Endothelial cell of umbilical vein (primary cell): ENCODE results near the gene RASSF10. TPM values are rescaled to one million over a fixed set of nuclear protein-coding genes. Genes with fewer than 3 reads are reported as not detected.

Experiments used
- BruUV-seq: library from RNA; stranded (reverse); fragments of 400-500 nt; replicated peaks from 2 replicates; lab custom pipeline; 2021; lab: Mats Ljungman, UMichigan
- CTCF ChIA-PET: fragments of 300-600, 350-600 bp; sonication (Branson Sonifier 250); formaldehyde crosslinking; loops from one replicate; lab custom pipeline; 2021; ENCODE audit warnings: antibody characterized with exemption, inconsistent platforms; lab: Charles Lee
- POLR2A ChIA-PET: fragments of 300-600, 350-600 bp; sonication (Branson Sonifier 250); formaldehyde crosslinking; loops from one replicate; lab custom pipeline; 2021; ENCODE audit warnings: antibody characterized with exemption, inconsistent platforms; lab: Charles Lee
- DNase-seq: peaks from one replicate; pipeline ENCODE4 v3.0.0-alpha.2; 2011; ENCODE audit warnings: low read depth, low spot score
- FAIRE-seq: peaks from 2 replicates; lab custom pipeline; 2011; peaks lifted over from hg19 to GRCh38; lab: Jason Lieb, UNC
- H2AFZ ChIP-seq: 2 replicates; pipeline ENCODE4 v1.6.0; 2012; ENCODE audit warnings: low read depth, low read length, control low read depth, inconsistent platforms
- H3K27ac ChIP-seq: 2 replicates; pipeline ENCODE4 v1.5.1; 2011; ENCODE audit warnings: low read depth, mild to moderate bottlenecking, control low read depth, low read length, moderate library complexity; ENCODE audit not compliant: insufficient read depth
- H3K27me3 ChIP-seq, 2 experiments: 2 replicates each; pipeline versions ENCODE4 v1.6.0 to v1.6.1; 2011; ENCODE audit warnings: low read length in 2 of 2, mixed read lengths in 1 of 2; ENCODE audit not compliant: control insufficient read depth in 2 of 2, insufficient read depth in 2 of 2
- H3K36me3 ChIP-seq, 2 experiments: 2 replicates in 1 of 2; 3 replicates in 1 of 2; pipeline ENCODE4 v1.5.1; 2011; ENCODE audit warnings: low read length in 2 of 2, mild to moderate bottlenecking in 1 of 2, moderate library complexity in 1 of 2; ENCODE audit not compliant: control insufficient read depth in 2 of 2, insufficient read depth in 2 of 2; ENCODE audit errors: extremely low read depth in 1 of 2
- H3K4me1 ChIP-seq: 3 replicates; pipeline ENCODE4 v1.5.1; 2011; ENCODE audit warnings: mild to moderate bottlenecking, low read length; ENCODE audit not compliant: control insufficient read depth, insufficient read depth; ENCODE audit errors: extremely low read depth
- H3K4me2 ChIP-seq: 2 replicates; pipeline ENCODE4 v1.6.1; 2011; ENCODE audit warnings: low read length, control low read depth, mixed read lengths; ENCODE audit not compliant: insufficient read depth
- H3K4me3 ChIP-seq, 3 experiments: fragments of 200-600 bp in 1 of 3; sonication (generic), shearing (Covaris generic) in 1 of 3; replicated peaks in 1 of 3; 2 replicates each; pipeline ENCODE4 v1.5.1; 2011 to 2016; ENCODE audit warnings: control low read depth in 3 of 3, low read length in 3 of 3, mild to moderate bottlenecking in 2 of 3, inconsistent platforms in 1 of 3, low read depth in 1 of 3, moderate library complexity in 1 of 3; ENCODE audit not compliant: insufficient read depth in 1 of 3
- H3K79me2 ChIP-seq: 2 replicates; pipeline ENCODE4 v1.6.0; 2012; ENCODE audit warnings: low read length, inconsistent platforms; ENCODE audit not compliant: control insufficient read depth, insufficient read depth
- H3K9ac ChIP-seq: replicated peaks from 2 replicates; pipeline ENCODE3; 2011; ENCODE audit warnings: low read length, control low read depth; ENCODE audit not compliant: insufficient read depth; ENCODE audit errors: extremely low read depth
- H3K9me1 ChIP-seq: replicated peaks from 3 replicates; pipeline ENCODE4 v1.6.0; 2011; ENCODE audit warnings: mild to moderate bottlenecking, low read length; ENCODE audit not compliant: control insufficient read depth, insufficient read depth; ENCODE audit errors: extremely low read depth
- H3K9me3 ChIP-seq: replicated peaks from 2 replicates; pipeline ENCODE4 v1.5.1; 2012; ENCODE audit warnings: low read length, inconsistent platforms; ENCODE audit not compliant: control insufficient read depth, insufficient read depth
- H4K20me1 ChIP-seq: replicated peaks from 2 replicates; pipeline ENCODE3; 2011; ENCODE audit warnings: mild to moderate bottlenecking, low read length; ENCODE audit not compliant: control insufficient read depth, insufficient read depth; ENCODE audit errors: extremely low read depth
- CTCF ChIP-seq, 2 donors: IDR thresholded peaks; 1 replicate in 1 of 2; 2 replicates in 1 of 2; pipeline ENCODE4 v1.5.1; 2011; ENCODE audit warnings: low read length in 2 of 2, mild to moderate bottlenecking in 2 of 2, moderate library complexity in 2 of 2, control low read depth in 1 of 2, inconsistent platforms in 1 of 2, low read depth in 1 of 2; ENCODE audit not compliant: insufficient read depth in 1 of 2; ENCODE audit errors: extremely low read depth in 1 of 2
- EZH2 ChIP-seq: IDR thresholded peaks from 2 replicates; pipeline ENCODE4 v1.6.1; 2012; ENCODE audit warnings: borderline replicate concordance, low read depth, mild to moderate bottlenecking, moderate library complexity, low read length, inconsistent platforms; ENCODE audit not compliant: severe bottlenecking
- FOS ChIP-seq: IDR thresholded peaks from 2 replicates; pipeline ENCODE4 v1.6.1; 2011; ENCODE audit warnings: mild to moderate bottlenecking, low read length, moderate library complexity, borderline replicate concordance; ENCODE audit not compliant: insufficient read depth
- GATA2 ChIP-seq: IDR thresholded peaks from 2 replicates; pipeline ENCODE4 v1.7.0; 2011; ENCODE audit warnings: low read depth, mild to moderate bottlenecking, moderate library complexity, mixed read lengths, low read length; ENCODE audit not compliant: insufficient read length, insufficient read depth
- JUN ChIP-seq: IDR thresholded peaks from 2 replicates; pipeline ENCODE4 v1.6.1; 2011; ENCODE audit warnings: borderline replicate concordance, low read depth; ENCODE audit not compliant: insufficient read length, insufficient read depth
- MAX ChIP-seq: IDR thresholded peaks from 2 replicates; pipeline ENCODE4 v1.6.1; 2011; ENCODE audit not compliant: insufficient read depth, insufficient read length
- MYC ChIP-seq: IDR thresholded peaks from one replicate; pipeline ENCODE4 v1.6.1; 2011; ENCODE audit warnings: mild to moderate bottlenecking, low read depth, low read length
- POLR2A ChIP-seq: IDR thresholded peaks from 2 replicates; pipeline ENCODE4 v1.6.1; 2012; ENCODE audit warnings: low read depth, mild to moderate bottlenecking, control low read depth, low read length
- POLR2AphosphoS5 ChIP-seq: IDR thresholded peaks from 2 replicates; pipeline ENCODE4 v1.6.1; 2012; ENCODE audit warnings: low read depth, mild to moderate bottlenecking, control low read depth, low read length, moderate library complexity; ENCODE audit not compliant: insufficient read depth
- dilution Hi-C: fragments of 300-500 bp; cut with MboI; formaldehyde crosslinking; loops from one replicate; pipeline ENCODE4 v1.15.0; 2019; ENCODE audit warnings: low sequenced_read_pairs; ENCODE audit not compliant: extremely low pct_ligation_motif_present
- intact Hi-C: fragments of 100-400 bp; cut with micrococcal nuclease; formaldehyde crosslinking; loops from one replicate; pipeline ENCODE4 v1.10.0; 2022
- polyA plus RNA-seq, 4 experiments: library from polyadenylated mRNA; depleted of rRNA in 3 of 4; stranded (reverse) in 3 of 4; unstranded in 1 of 4; fragments of >200 nt; gene quantifications; 2 replicates each; pipeline versions ENCODE4 v1.2.1 to v1.2.3, GENCODE V29; 2011 to 2012; ENCODE audit warnings: missing spikeins in 1 of 4
- total RNA-seq: library from RNA; stranded (reverse); gene quantifications from 2 replicates; pipeline ENCODE4 v1.2.3, GENCODE V29; 2021

Gene RASSF10
- total and polyA plus RNA-seq, 2 donors (not counting 3 experiments of a cell fraction or from before 2014, with no cell fraction given), result 0.03 TPM; not detected in 1

- H3K9me1 ChIP-seq, result no peaks in the 10 kb centered on the region
- no peak overlapping the region for H3K9ac ChIP-seq
- no peaks in the 10 kb centered on the region for H3K4me1 ChIP-seq
- BruUV-seq, result no TSS peak
- no peaks in the 10 kb centered on the region for H3K79me2 ChIP-seq
- TF ChIP-seq MAX (no peak), FOS (no peak), JUN (no peak), POLR2AphosphoS5 (no peak), POLR2A (no peak), EZH2 (no peak), CTCF (IDR thresholded peaks at IDR 0.05; ENCODE audit: extremely low read depth in 1 of 2, insufficient read depth in 1 of 2, low read depth in 1 of 2, low read length in 2 of 2) (no peak), MYC (no peak), GATA2 (no peak)
- no peaks in the 10 kb centered on the region for H4K20me1 ChIP-seq
- H3K27ac ChIP-seq, result no peak overlapping the region
- POLR2A ChIA-PET, result no interaction called here
- dilution Hi-C loops (loop anchor here (25.0 kb wide), 1 partner anchor 199 kb away; no protein-coding TSS in a partner anchor), intact Hi-C loops (loop anchor here (2.0 kb wide), 1 partner anchor 632 kb away; no protein-coding TSS in a partner anchor)
- H3K36me3 ChIP-seq, result no peaks in the 10 kb centered on the region
- CTCF ChIA-PET, result interaction anchor here (0.8 to 6.6 kb wide), 17 partner anchors 10 to 674 kb away, joined by 3 to 265 read pairs (median 6); no protein-coding TSS in a partner anchor
- H3K27me3 ChIP-seq, result peaks cover 7 to 12% of the 10 kb centered on the region in 2 experiments
- no peak for FAIRE-seq
- H2AFZ ChIP-seq, result no peak overlapping the region
- no peak overlapping the region for H3K4me2 ChIP-seq
- H3K4me3 ChIP-seq, result no peak overlapping the region
- no peaks in the 10 kb centered on the region for H3K9me3 ChIP-seq
- DNase-seq, result no peak
Observed at GRCh38 chr11:12963051-12963450, 46.1 kb upstream of the RASSF10 start.
